ENCODE measurements around the gene GIPR.

GRCh38 chr19:45650722-45651121, 17.3 kb upstream of the GIPR start:
- no peak for TF ChIP-seq TAF1 (IDR thresholded peaks at IDR 0.05; ENCODE audit: borderline replicate concordance, insufficient read depth, low read length)
- TF ChIP-seq POLR2AphosphoS5 (IDR thresholded peaks at IDR 0.05; ENCODE audit: low read depth, low read length) = no peak

Data from PFSK-1 (cell line).